ENCODE data around the gene SLBP.

DNA sequence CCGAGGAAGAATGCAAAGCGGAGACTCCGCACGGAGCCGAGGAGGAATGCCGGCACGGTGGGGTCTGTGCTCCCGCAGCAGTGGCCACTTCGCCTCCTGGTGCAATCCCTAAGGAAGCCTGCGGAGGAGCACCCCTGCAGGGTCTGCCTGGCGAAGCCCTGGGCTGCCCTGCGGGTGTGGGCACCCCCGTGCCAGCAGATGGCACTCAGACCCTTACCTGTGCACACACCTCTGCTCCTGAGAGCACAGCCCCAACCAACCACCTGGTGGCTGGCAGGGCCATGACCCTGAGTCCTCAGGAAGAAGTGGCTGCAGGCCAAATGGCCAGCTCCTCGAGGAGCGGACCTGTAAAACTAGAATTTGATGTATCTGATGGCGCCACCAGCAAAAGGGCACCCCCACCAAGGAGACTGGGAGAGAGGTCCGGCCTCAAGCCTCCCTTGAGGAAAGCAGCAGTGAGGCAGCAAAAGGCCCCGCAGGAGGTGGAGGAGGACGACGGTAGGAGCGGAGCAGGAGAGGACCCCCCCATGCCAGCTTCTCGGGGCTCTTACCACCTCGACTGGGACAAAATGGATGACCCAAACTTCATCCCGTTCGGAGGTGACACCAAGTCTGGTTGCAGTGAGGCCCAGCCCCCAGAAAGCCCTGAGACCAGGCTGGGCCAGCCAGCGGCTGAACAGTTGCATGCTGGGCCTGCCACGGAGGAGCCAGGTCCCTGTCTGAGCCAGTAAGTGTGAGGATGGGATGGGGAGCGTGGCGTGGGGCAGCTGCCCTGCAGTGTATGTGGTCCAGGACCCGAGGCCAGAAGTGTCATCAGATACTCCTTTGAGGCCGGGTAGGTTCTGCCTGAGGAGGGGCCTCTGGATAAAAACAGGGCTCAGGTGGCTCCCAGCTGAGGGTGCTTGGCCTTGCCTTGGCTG is 16.2 kb upstream of the SLBP start:
- TF ChIP-seq POLR2A (IDR thresholded peaks at IDR 0.05; ENCODE audit: low read length) (no peak), GATA1 (IDR thresholded peaks at IDR 0.05; ENCODE audit: low read depth, low read length) (no peak)
